SU-DHL-6 (cell line): Measurements from ENCODE around the gene PTPRN2.

Experiments used
- H2AFZ ChIP-seq: fragments of 200-600 bp; sonication (generic); 2 replicates; pipeline ENCODE4 v1.6.1; 2014; ENCODE audit warnings: low read depth, mild to moderate bottlenecking, moderate library complexity, mixed read lengths, antibody characterized with exemption, low read length; ENCODE audit not compliant: severe bottlenecking
- H3F3A ChIP-seq: fragments of 200-600 bp; shearing (Covaris generic); 2 replicates; pipeline ENCODE4 v1.6.0; 2016; ENCODE audit warnings: antibody characterized with exemption, mild to moderate bottlenecking; ENCODE audit not compliant: insufficient read depth
- H3K27ac ChIP-seq: fragments of 200-600 bp; sonication (generic); 2 replicates; pipeline ENCODE4 v1.5.1; 2016; ENCODE audit warnings: low read depth, mild to moderate bottlenecking, low read length, moderate library complexity, mixed read lengths
- H3K27me3 ChIP-seq: fragments of 200-600 bp; sonication (generic), shearing (Covaris generic); 2 replicates; pipeline ENCODE4 v1.6.0; 2014; ENCODE audit warnings: mild to moderate bottlenecking, low read length
- H3K36me3 ChIP-seq: fragments of 200-600 bp; sonication (generic); 2 replicates; pipeline ENCODE4 v1.6.1; 2014; ENCODE audit warnings: mild to moderate bottlenecking, low read length, mixed read lengths
- H3K4me2 ChIP-seq: fragments of 300-600, 200-600 bp; shearing (Covaris generic), sonication (generic); 2 replicates; pipeline ENCODE4 v1.6.0; 2014; ENCODE audit warnings: low read length, low read depth, mild to moderate bottlenecking; ENCODE audit not compliant: poor library complexity, severe bottlenecking
- H3K4me3 ChIP-seq: fragments of 200-600 bp; sonication (generic); 2 replicates; pipeline ENCODE4 v1.5.1; 2014; ENCODE audit warnings: antibody characterized with exemption, low read length, mild to moderate bottlenecking, mixed read lengths; ENCODE audit not compliant: insufficient read depth, poor library complexity, severe bottlenecking
- H3K79me2 ChIP-seq: fragments of 200-600 bp; sonication (generic); 2 replicates; pipeline ENCODE4 v1.6.1; 2014; ENCODE audit warnings: mild to moderate bottlenecking, low read length, moderate library complexity; ENCODE audit not compliant: insufficient read depth
- H3K9ac ChIP-seq: fragments of 200-600 bp; sonication (generic); 2 replicates; pipeline ENCODE4 v1.7.0; 2014; ENCODE audit warnings: mild to moderate bottlenecking, low read length
- H3K9me2 ChIP-seq: fragments of 200-600 bp; sonication (generic); replicated peaks from 2 replicates; pipeline ENCODE4 v1.6.1; 2014; ENCODE audit warnings: low read length; ENCODE audit not compliant: insufficient read depth
- H3K9me3 ChIP-seq: fragments of 200-600 bp; sonication (generic); 2 replicates; pipeline ENCODE4 v1.6.1; 2014; ENCODE audit warnings: low read length, mixed read lengths; ENCODE audit not compliant: insufficient read depth
- H4K20me1 ChIP-seq: fragments of 200-600 bp; sonication (generic); 2 replicates; pipeline ENCODE4 v1.6.1; 2014; ENCODE audit warnings: low read depth, mild to moderate bottlenecking, antibody characterized with exemption, low read length, moderate library complexity, mixed read lengths
- EZH2phosphoT487 ChIP-seq: fragments of 200-600 bp; sonication (generic), shearing (Covaris generic); conservative IDR thresholded peaks from 2 replicates; pipeline ENCODE4 v1.6.1; 2018; ENCODE audit warnings: mild to moderate bottlenecking, antibody characterized with exemption, low read length, moderate library complexity, mixed read lengths
- TF ChIP-seq, protein P1 (sequence below): fragments of 200-600 bp; sonication (generic); IDR thresholded peaks from one replicate; pipeline ENCODE4 v1.5.1; 2017; ENCODE audit warnings: antibody characterized with exemption, mild to moderate bottlenecking, low read length, moderate library complexity; ENCODE audit not compliant: insufficient read depth, poor library complexity, severe bottlenecking

Gene PTPRN2

DNA sequence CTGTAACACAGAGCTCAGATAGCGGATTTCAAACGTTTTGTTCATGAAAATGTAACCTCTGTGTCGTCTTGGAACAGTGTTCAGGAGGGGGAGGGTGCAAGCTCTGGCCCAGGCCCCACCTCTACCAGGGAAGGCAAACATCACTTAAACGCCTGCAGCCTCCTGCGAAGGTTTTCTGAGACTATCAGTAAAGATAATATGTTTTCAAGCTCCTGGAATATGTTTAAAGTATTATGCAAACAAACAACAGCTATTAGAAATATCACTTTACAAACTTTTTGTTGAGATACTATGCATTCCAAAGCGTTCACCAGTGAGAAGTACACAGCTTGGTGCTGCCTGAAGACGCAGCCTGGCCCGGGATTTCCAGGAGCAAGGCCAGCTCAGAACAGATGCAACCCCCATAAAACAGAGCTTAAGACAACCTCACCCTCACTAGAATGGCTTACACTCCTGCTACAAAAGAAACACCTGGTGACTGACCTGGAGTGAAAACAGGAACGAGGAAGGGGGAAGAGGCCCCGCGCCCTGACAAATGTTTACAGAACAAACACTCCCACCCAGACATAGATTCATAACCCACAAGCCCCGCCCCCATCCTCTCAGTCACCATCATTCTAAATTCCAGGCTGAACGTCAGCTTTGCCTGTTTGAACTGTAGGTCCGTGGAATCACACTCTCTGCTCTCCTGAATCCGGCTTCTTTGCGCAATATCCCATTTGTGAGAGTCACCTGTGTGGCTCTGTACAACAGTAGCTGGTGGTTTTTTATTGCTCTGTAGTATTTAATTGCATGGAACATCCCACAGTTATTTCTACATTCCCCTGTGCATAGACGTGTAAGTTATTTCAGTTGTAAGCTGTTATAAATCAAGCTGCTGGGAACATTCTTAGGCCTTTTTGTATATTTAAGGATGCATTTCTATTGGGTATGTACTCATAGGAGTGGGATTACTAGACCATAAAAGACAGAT, 155.0 kb downstream of the PTPRN2 start:
- no peaks in the 10 kb centered on the region for H3K36me3 ChIP-seq
- H4K20me1 ChIP-seq, result no peaks in the 10 kb centered on the region
- no peak for TF ChIP-seq EZH2phosphoT487
- TF ChIP-seq, protein P1, sequence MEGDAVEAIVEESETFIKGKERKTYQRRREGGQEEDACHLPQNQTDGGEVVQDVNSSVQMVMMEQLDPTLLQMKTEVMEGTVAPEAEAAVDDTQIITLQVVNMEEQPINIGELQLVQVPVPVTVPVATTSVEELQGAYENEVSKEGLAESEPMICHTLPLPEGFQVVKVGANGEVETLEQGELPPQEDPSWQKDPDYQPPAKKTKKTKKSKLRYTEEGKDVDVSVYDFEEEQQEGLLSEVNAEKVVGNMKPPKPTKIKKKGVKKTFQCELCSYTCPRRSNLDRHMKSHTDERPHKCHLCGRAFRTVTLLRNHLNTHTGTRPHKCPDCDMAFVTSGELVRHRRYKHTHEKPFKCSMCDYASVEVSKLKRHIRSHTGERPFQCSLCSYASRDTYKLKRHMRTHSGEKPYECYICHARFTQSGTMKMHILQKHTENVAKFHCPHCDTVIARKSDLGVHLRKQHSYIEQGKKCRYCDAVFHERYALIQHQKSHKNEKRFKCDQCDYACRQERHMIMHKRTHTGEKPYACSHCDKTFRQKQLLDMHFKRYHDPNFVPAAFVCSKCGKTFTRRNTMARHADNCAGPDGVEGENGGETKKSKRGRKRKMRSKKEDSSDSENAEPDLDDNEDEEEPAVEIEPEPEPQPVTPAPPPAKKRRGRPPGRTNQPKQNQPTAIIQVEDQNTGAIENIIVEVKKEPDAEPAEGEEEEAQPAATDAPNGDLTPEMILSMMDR, result no peak
- no peaks in the 10 kb centered on the region for H3K79me2 ChIP-seq
- H2AFZ ChIP-seq, result no peak overlapping the region
- H3K27ac ChIP-seq, result no peak overlapping the region
- no peak overlapping the region for H3K4me3 ChIP-seq
- no peaks in the 10 kb centered on the region for H3K9me3 ChIP-seq
- no peaks in the 10 kb centered on the region for H3K27me3 ChIP-seq
- H3F3A ChIP-seq, result no peaks in the 10 kb centered on the region
- H3K9me2 ChIP-seq, result no peaks in the 10 kb centered on the region
- H3K4me2 ChIP-seq, result no peak overlapping the region
- H3K9ac ChIP-seq, result no peak overlapping the region

DNA sequence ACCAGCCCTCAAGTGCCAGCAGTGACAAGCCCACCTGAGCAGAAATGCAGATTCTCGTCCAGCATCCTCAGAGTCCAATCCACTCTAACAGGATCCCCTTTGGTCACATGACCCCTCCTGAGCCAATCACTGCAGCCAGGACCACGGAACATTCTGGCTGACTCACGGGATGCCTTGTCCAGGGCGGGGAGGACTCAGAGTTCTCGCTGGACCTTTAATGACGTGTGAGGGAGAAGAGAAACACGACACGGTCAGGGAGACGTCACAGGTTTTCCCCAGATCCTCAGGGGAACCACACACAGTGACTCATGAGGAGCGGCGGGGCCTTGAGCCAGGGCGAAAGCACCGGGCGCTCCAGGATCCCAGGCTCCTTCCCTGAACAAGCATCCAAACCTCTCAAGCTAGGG, 155.7 kb downstream of the PTPRN2 start:
- Histone ChIP-seq H2AFZ (no peak overlapping the region), H3K4me2 (no peak overlapping the region)

DNA sequence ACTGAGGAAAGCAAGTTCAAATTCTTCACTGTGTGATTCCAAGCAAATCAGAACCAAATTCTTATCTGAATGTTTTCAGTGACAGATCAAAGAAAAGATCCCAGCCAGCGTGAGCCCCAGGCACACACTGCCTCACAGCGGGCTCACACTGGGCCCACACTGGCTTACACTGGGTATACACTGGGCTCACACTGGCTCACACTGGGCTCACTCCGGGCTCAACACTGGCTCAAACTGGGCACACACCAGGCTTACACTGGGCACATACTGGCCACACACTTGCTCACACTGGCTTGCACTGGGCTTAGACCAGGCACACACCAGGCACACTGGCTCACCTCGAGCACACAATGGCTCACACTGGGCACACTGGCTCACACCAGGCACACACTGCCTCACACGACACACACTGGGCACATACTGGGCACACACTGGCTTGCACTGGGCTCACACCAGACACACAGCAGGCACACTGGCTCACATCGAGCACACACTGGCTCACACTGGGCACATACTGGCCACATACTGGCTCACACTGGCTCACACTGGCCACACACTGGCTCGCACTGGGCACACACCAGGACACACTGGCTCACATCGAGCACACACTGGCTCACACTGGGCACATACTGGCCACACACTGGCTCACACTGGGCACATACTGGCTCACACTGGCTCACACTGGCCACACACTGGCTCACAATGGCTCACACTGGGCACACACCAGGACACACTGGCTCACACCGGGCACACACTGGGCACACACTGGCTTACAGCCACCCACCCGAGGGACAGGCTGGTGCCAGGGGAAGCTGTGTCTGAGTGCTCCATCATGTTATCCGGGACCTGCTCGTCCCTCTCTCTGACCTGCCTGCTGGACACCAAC, 156.3 kb downstream of the PTPRN2 start:
- Histone ChIP-seq H3K9ac (no peak overlapping the region), H3K9me2 (no peaks in the 10 kb centered on the region), H4K20me1 (no peaks in the 10 kb centered on the region), H3K4me2 (no peak overlapping the region), H3K36me3 (no peaks in the 10 kb centered on the region), H2AFZ (no peak overlapping the region), H3K9me3 (no peaks in the 10 kb centered on the region), H3K27me3 (no peaks in the 10 kb centered on the region), H3K79me2 (no peaks in the 10 kb centered on the region), H3K27ac (no peak overlapping the region), H3F3A (no peaks in the 10 kb centered on the region), H3K4me3 (no peak overlapping the region)
- TF ChIP-seq, protein P1, result no peak
- no peak for TF ChIP-seq EZH2phosphoT487

More for the DNA sequence above, 155.7 kb downstream of the PTPRN2 start:
- Histone ChIP-seq H3F3A (no peaks in the 10 kb centered on the region), H3K9me2 (no peaks in the 10 kb centered on the region), H3K9ac (no peak overlapping the region), H3K27ac (no peak overlapping the region), H4K20me1 (no peaks in the 10 kb centered on the region), H3K27me3 (no peaks in the 10 kb centered on the region), H3K36me3 (no peaks in the 10 kb centered on the region), H3K79me2 (no peaks in the 10 kb centered on the region), H3K4me3 (no peak overlapping the region), H3K9me3 (no peaks in the 10 kb centered on the region)
- TF ChIP-seq, protein P1, result no peak
- TF ChIP-seq EZH2phosphoT487, result no peak
